Muscle layer of duodenum (tissue), 2 donors: ENCODE data around the gene OR4S2.

Source experiments
- H3K27ac ChIP-seq: one replicate; pipeline ENCODE4 v1.7.0; 2013; ENCODE audit warnings: mild to moderate bottlenecking, low read length
- H3K27me3 ChIP-seq: one replicate; pipeline ENCODE4 v1.7.0; 2013; ENCODE audit warnings: low read depth, mild to moderate bottlenecking, control low read depth, low read length
- H3K36me3 ChIP-seq, 2 donors: one replicate each; pipeline ENCODE4 v1.7.0; 2013; ENCODE audit warnings: low read length in 2 of 2, control low read depth in 1 of 2, mild to moderate bottlenecking in 1 of 2; ENCODE audit not compliant: insufficient read depth in 2 of 2, control insufficient read depth in 1 of 2
- H3K4me1 ChIP-seq, 2 donors: one replicate each; pipeline ENCODE4 v1.7.0; 2013; ENCODE audit warnings: low read length in 2 of 2, mild to moderate bottlenecking in 2 of 2, control low read depth in 1 of 2, moderate library complexity in 1 of 2; ENCODE audit not compliant: insufficient read depth in 2 of 2, control insufficient read depth in 1 of 2
- H3K4me3 ChIP-seq, 2 donors: one replicate each; pipeline ENCODE4 v1.7.0; 2013; ENCODE audit warnings: low read length in 2 of 2, low read depth in 1 of 2, mild to moderate bottlenecking in 1 of 2
- H3K9me3 ChIP-seq, 2 donors: one replicate each; pipeline ENCODE4 v1.7.0; 2013; ENCODE audit warnings: low read length in 2 of 2, control low read depth in 1 of 2, mild to moderate bottlenecking in 1 of 2; ENCODE audit not compliant: control insufficient read depth in 1 of 2
- donor health status: healthy.

Gene OR4S2

DNA sequence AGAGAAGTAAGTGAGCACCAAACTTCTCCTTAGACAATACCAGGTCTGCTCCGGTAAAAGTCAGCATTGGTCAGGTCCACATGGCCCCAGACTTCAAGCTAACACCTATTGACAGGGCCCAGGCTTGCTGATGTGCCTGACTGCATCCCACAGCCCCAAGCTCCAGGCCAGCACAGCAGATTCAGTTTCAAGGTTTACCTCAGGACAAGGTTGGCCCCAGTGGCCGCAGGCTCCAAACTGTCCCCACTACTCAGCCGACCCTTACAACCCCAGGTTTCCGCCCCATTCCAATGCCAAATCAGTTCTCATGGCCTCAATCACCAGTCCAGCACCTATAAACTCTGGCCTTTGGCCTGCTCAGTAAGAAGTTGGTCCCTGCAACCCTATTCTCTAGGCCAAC lies 53.3 kb downstream of the OR4S2 start:
- H3K4me3 ChIP-seq: no peak overlapping the region
- H3K9me3 ChIP-seq: peaks cover 0 to 15% of the 10 kb centered on the region in 2 donors
- no peaks in the 10 kb centered on the region for H3K4me1 ChIP-seq
- H3K27ac ChIP-seq: no peak overlapping the region
- no peaks in the 10 kb centered on the region for H3K27me3 ChIP-seq
- no peaks in the 10 kb centered on the region for H3K36me3 ChIP-seq
